Measurements from ENCODE around the gene CYP2D6. TPM values are rescaled to one million over a fixed set of nuclear protein-coding genes. Genes with fewer than 3 reads are reported as not detected.

The CYP2D6 gene
- total and polyA plus RNA-seq, 2 donors: 0.42 to 9.2 TPM

Other genes with a start within 250 kb of the CYP2D6 start
- gene SHISA8, start 215.7 kb downstream of the CYP2D6 start, total RNA-seq: 0.19 TPM
- 2.9 TPM for gene SHISA8, start 215.7 kb downstream of the CYP2D6 start, polyA plus RNA-seq
- 1.0 TPM for gene TNFRSF13C, start 204.0 kb downstream of the CYP2D6 start, total RNA-seq
- gene TNFRSF13C, start 204.0 kb downstream of the CYP2D6 start, polyA plus RNA-seq: 6.1 TPM
- 31.4 TPM for gene CENPM, start 183.7 kb downstream of the CYP2D6 start, total RNA-seq
- 13.1 TPM for gene CENPM, start 183.7 kb downstream of the CYP2D6 start, polyA plus RNA-seq
- 0.90 TPM for gene SEPTIN3, start 161.4 kb downstream of the CYP2D6 start, total RNA-seq
- gene SEPTIN3, start 161.4 kb downstream of the CYP2D6 start, polyA plus RNA-seq: 1.2 TPM
- 0.66 TPM for gene WBP2NL, start 132.0 kb downstream of the CYP2D6 start, total RNA-seq
- 2.2 TPM for gene WBP2NL, start 132.0 kb downstream of the CYP2D6 start, polyA plus RNA-seq
- 18.1 TPM for gene NAGA, start 60.0 kb downstream of the CYP2D6 start, total RNA-seq
- gene NAGA, start 60.0 kb downstream of the CYP2D6 start, polyA plus RNA-seq: 10.6 TPM
- gene PHETA2, start 56.6 kb downstream of the CYP2D6 start, total RNA-seq: 5.1 TPM
- gene PHETA2, start 56.6 kb downstream of the CYP2D6 start, polyA plus RNA-seq: 5.2 TPM
- 18.7 TPM for gene SMDT1, start 51.1 kb downstream of the CYP2D6 start, total RNA-seq
- gene SMDT1, start 51.1 kb downstream of the CYP2D6 start, polyA plus RNA-seq: 78.8 TPM
- 99.7 TPM for gene NDUFA6, start 40.0 kb downstream of the CYP2D6 start, total RNA-seq
- gene NDUFA6, start 40.0 kb downstream of the CYP2D6 start, polyA plus RNA-seq: 90.0 TPM
- gene TCF20, start 139.8 kb upstream of the CYP2D6 start, total RNA-seq: 26.4 TPM
- 9.9 TPM for gene TCF20, start 139.8 kb upstream of the CYP2D6 start, polyA plus RNA-seq

Measured in thymus (tissue), 2 donors.